Liver (tissue), 9 donors: ENCODE measurements around the gene UBASH3A. TPM values are rescaled to one million over a fixed set of nuclear protein-coding genes. Genes with fewer than 3 reads are reported as not detected.

Experiments
- DNase-seq: peaks from one replicate; pipeline ENCODE4 v3.0.0-alpha.2; 2017; ENCODE audit warnings: low spot score
- H3K27ac ChIP-seq, 2 donors: one replicate each; pipeline ENCODE4 v1.7.0; 2013; ENCODE audit warnings: inconsistent platforms in 2 of 2, low read length in 2 of 2, control low read depth in 1 of 2, low read depth in 1 of 2, mild to moderate bottlenecking in 1 of 2
- H3K27me3 ChIP-seq, 4 donors: one replicate each; pipeline versions ENCODE4 v1.6.1 to v1.7.0; 2013; ENCODE audit warnings: low read length in 3 of 4, inconsistent platforms in 1 of 4, mild to moderate bottlenecking in 1 of 4, moderate library complexity in 1 of 4; ENCODE audit not compliant: control insufficient read depth in 4 of 4, insufficient read depth in 4 of 4
- H3K36me3 ChIP-seq, 4 donors: one replicate each; pipeline versions ENCODE4 v1.6.1 to v1.7.0; 2013; ENCODE audit warnings: low read length in 3 of 4, mild to moderate bottlenecking in 3 of 4, low read depth in 1 of 4, moderate library complexity in 1 of 4; ENCODE audit not compliant: control insufficient read depth in 4 of 4, insufficient read depth in 3 of 4
- H3K4me1 ChIP-seq, 4 donors: one replicate each; pipeline versions ENCODE4 v1.6.1 to v1.7.0; 2013; ENCODE audit warnings: low read length in 3 of 4, mild to moderate bottlenecking in 3 of 4, moderate library complexity in 1 of 4; ENCODE audit not compliant: control insufficient read depth in 4 of 4, insufficient read depth in 4 of 4
- H3K4me3 ChIP-seq, 3 donors: one replicate each; pipeline versions ENCODE4 v1.6.1 to v1.7.0; 2013; ENCODE audit warnings: low read length in 3 of 3, control low read depth in 1 of 3, low read depth in 1 of 3, mild to moderate bottlenecking in 1 of 3
- H3K9ac ChIP-seq, 2 donors: one replicate each; pipeline ENCODE4 v1.7.0; 2013; ENCODE audit warnings: low read length in 2 of 2, mild to moderate bottlenecking in 2 of 2, moderate library complexity in 2 of 2, control low read depth in 1 of 2, low read depth in 1 of 2
- H3K9me3 ChIP-seq, 4 donors: one replicate each; pipeline versions ENCODE4 v1.6.1 to v1.7.0; 2013; ENCODE audit warnings: low read length in 3 of 4; ENCODE audit not compliant: control insufficient read depth in 4 of 4
- FOXA1 ChIP-seq: IDR thresholded peaks from 2 replicates; pipeline ENCODE4 v1.6.1; 2016; ENCODE audit warnings: antibody characterized with exemption
- FOXA2 ChIP-seq: IDR thresholded peaks from 2 replicates; pipeline ENCODE4 v1.6.1; 2016; ENCODE audit warnings: antibody characterized with exemption
- GABPA ChIP-seq, 2 donors: IDR thresholded peaks in 1 of 2; conservative IDR thresholded peaks in 1 of 2; 2 replicates each; pipeline ENCODE4 v1.6.1; 2016; ENCODE audit warnings: antibody characterized with exemption in 2 of 2, mild to moderate bottlenecking in 1 of 2, moderate library complexity in 1 of 2
- HNF4G ChIP-seq: IDR thresholded peaks from 2 replicates; pipeline ENCODE4 v1.6.1; 2016; ENCODE audit warnings: antibody characterized with exemption
- JUND ChIP-seq, 2 donors: IDR thresholded peaks; 2 replicates each; pipeline ENCODE4 v1.6.1; 2016; ENCODE audit warnings: antibody characterized with exemption in 2 of 2
- NR2F2 ChIP-seq: IDR thresholded peaks from 2 replicates; pipeline ENCODE4 v1.6.1; 2016; ENCODE audit warnings: antibody characterized with exemption
- RXRA ChIP-seq, 2 donors: IDR thresholded peaks; 2 replicates each; pipeline ENCODE4 v1.6.1; 2017 to 2018; ENCODE audit warnings: antibody characterized with exemption in 2 of 2, mild to moderate bottlenecking in 1 of 2
- SP1 ChIP-seq: IDR thresholded peaks from 2 replicates; pipeline ENCODE4 v1.6.1; 2018; ENCODE audit warnings: antibody characterized with exemption, mild to moderate bottlenecking
- TAF1 ChIP-seq: conservative IDR thresholded peaks from 2 replicates; pipeline ENCODE4 v1.6.1; 2016; ENCODE audit warnings: antibody characterized with exemption, mild to moderate bottlenecking
- YY1 ChIP-seq: IDR thresholded peaks from 2 replicates; pipeline ENCODE4 v1.6.1; 2016; ENCODE audit warnings: antibody characterized with exemption, mild to moderate bottlenecking
- WGBS: extraction: QIAGEN DNeasy Blood & Tissue Kit; methylation state at CpG from one replicate; pipeline ENCODE4 v1.1.7; 2013; 5-methylcytosine and 5-hydroxymethylcytosine counted together
- polyA plus RNA-seq, 2 donors: library from polyadenylated mRNA; stranded (reverse) in 1 of 2; unstranded in 1 of 2; fragments of 200-250 nt in 1 of 2; fragments of >200 nt in 1 of 2; fragmentation: Nextera tagmentation in 1 of 2; extraction: Ambion mirVana in 1 of 2; gene quantifications; one replicate each; pipeline versions ENCODE4 v1.2.1 to v1.2.3, GENCODE V29; 2013 to 2015
- total RNA-seq, 2 donors: library from RNA; depleted of rRNA; stranded (reverse); fragments of >200 nt; gene quantifications; one replicate each; pipeline ENCODE4 v1.2.3, GENCODE V29; 2014
- TF ChIP-seq, protein P1 (sequence below): fragments of 150-350 bp; IDR thresholded peaks from 2 replicates; pipeline ENCODE4 v1.5.1; 2017; ENCODE audit warnings: improper control_type of control experiment, low read depth, low read length; ENCODE audit not compliant: missing input control
- TF ChIP-seq, protein P2 (sequence below): IDR thresholded peaks from 2 replicates; pipeline ENCODE4 v1.6.1; 2016; ENCODE audit warnings: antibody characterized with exemption, mild to moderate bottlenecking
- TF ChIP-seq, protein P3 (sequence below): IDR thresholded peaks from 2 replicates; pipeline ENCODE4 v1.6.1; 2016; ENCODE audit warnings: antibody characterized with exemption
- donor health status: healthy.
- donor health status: healthy.
- donor health status: healthy.
- donor health status: healthy.
- donor health status: healthy.

Gene UBASH3A
- total and polyA plus RNA-seq, 4 donors = 0.10 to 0.75 (median 0.45) TPM

DNA sequence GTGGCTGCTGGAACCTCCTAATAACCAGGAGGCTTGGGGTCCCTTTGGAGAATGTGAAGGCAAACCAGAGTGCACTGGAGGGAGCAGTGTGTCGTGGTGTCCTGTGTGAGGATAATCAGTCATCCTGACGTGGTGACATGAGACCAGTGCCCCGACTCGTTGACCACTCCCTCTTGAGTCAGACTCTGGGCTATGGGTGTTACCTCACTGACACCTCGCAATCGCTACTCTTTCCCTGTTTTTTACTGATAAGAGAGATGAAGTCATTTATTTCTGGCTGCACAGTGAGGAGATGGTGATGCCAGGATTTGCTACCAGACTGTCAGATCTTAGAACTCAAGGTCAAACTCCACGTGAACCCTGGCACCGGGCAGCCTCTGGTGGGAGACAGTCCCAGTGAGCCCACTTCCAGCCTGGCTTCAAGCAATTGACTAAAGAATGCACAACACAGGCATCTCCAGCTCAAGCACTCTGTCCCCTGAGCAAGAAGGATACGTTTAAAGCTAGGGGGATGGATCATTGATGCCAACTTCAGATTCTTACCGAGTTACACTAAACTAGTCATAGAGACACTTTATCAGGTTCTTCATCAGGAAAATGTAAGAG lies 30.3 kb downstream of the UBASH3A start:
- Histone ChIP-seq H3K4me3 (no peak overlapping the region), H3K27ac (no peak overlapping the region), H3K9me3 (peaks cover 0 to 3% (median 0%) of the 10 kb centered on the region in 4 donors), H3K27me3 (peaks cover 0 to 3% (median 0%) of the 10 kb centered on the region in 4 donors), H3K9ac (no peak overlapping the region), H3K4me1 (no peaks in the 10 kb centered on the region), H3K36me3 (no peaks in the 10 kb centered on the region)
- DNase-seq = no peak
- 61% methylated on average over 10 of the region's 10 CpGs for WGBS
- no peak for TF ChIP-seq HNF4G
- TF ChIP-seq GABPA (IDR thresholded peaks at IDR 0.05 in 1 of 2, conservative IDR thresholded peaks at IDR 0.05 in 1 of 2) = no peak
- no peak for TF ChIP-seq FOXA1
- no peak for TF ChIP-seq SP1
- no peak for TF ChIP-seq JUND (IDR thresholded peaks at IDR 0.05)
- no peak for TF ChIP-seq TAF1
- no peak for TF ChIP-seq RXRA (IDR thresholded peaks at IDR 0.05)
- TF ChIP-seq, protein P1, sequence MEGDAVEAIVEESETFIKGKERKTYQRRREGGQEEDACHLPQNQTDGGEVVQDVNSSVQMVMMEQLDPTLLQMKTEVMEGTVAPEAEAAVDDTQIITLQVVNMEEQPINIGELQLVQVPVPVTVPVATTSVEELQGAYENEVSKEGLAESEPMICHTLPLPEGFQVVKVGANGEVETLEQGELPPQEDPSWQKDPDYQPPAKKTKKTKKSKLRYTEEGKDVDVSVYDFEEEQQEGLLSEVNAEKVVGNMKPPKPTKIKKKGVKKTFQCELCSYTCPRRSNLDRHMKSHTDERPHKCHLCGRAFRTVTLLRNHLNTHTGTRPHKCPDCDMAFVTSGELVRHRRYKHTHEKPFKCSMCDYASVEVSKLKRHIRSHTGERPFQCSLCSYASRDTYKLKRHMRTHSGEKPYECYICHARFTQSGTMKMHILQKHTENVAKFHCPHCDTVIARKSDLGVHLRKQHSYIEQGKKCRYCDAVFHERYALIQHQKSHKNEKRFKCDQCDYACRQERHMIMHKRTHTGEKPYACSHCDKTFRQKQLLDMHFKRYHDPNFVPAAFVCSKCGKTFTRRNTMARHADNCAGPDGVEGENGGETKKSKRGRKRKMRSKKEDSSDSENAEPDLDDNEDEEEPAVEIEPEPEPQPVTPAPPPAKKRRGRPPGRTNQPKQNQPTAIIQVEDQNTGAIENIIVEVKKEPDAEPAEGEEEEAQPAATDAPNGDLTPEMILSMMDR = no peak
- TF ChIP-seq, protein P2, sequence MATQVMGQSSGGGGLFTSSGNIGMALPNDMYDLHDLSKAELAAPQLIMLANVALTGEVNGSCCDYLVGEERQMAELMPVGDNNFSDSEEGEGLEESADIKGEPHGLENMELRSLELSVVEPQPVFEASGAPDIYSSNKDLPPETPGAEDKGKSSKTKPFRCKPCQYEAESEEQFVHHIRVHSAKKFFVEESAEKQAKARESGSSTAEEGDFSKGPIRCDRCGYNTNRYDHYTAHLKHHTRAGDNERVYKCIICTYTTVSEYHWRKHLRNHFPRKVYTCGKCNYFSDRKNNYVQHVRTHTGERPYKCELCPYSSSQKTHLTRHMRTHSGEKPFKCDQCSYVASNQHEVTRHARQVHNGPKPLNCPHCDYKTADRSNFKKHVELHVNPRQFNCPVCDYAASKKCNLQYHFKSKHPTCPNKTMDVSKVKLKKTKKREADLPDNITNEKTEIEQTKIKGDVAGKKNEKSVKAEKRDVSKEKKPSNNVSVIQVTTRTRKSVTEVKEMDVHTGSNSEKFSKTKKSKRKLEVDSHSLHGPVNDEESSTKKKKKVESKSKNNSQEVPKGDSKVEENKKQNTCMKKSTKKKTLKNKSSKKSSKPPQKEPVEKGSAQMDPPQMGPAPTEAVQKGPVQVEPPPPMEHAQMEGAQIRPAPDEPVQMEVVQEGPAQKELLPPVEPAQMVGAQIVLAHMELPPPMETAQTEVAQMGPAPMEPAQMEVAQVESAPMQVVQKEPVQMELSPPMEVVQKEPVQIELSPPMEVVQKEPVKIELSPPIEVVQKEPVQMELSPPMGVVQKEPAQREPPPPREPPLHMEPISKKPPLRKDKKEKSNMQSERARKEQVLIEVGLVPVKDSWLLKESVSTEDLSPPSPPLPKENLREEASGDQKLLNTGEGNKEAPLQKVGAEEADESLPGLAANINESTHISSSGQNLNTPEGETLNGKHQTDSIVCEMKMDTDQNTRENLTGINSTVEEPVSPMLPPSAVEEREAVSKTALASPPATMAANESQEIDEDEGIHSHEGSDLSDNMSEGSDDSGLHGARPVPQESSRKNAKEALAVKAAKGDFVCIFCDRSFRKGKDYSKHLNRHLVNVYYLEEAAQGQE = no peak

DNA sequence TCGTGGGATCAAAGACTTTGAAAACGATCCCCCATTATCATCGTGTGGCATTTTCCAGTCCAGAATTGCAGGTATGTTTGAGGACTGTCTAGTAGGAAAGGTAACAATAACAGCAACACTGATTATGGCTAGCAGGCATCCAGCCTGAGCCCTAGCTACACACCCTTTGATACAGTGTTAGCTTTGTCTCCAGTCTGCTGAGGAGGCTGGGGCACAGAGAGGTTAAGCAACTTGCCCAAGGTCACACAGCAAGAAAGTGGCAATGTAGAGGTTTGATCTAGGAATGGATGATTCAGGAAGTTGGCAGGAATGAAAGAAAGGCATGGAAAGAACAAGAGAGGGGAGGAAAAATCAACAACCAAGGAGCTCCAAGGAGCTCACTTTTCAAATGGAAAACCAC lies 31.2 kb downstream of the UBASH3A start:
- TF ChIP-seq JUND (IDR thresholded peaks at IDR 0.05) (no peak), FOXA2 (no peak), NR2F2 (no peak), YY1 (no peak)
- TF ChIP-seq, protein P1 = no peak
- TF ChIP-seq, protein P3, sequence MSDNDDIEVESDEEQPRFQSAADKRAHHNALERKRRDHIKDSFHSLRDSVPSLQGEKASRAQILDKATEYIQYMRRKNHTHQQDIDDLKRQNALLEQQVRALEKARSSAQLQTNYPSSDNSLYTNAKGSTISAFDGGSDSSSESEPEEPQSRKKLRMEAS = no peak
- DNase-seq = no peak
- no peak overlapping the region for H3K4me3 ChIP-seq
- no peaks in the 10 kb centered on the region for H3K4me1 ChIP-seq
- peaks cover 0 to 3% (median 0%) of the 10 kb centered on the region in 4 donors for H3K9me3 ChIP-seq
- WGBS = 74% methylated on average over 3 of the region's 3 CpGs
- H3K27me3 ChIP-seq = peaks cover 0 to 3% (median 0%) of the 10 kb centered on the region in 4 donors
- H3K27ac ChIP-seq = no peak overlapping the region
- H3K9ac ChIP-seq = no peak overlapping the region
- H3K36me3 ChIP-seq = no peaks in the 10 kb centered on the region
